Esophagus squamous epithelium (tissue), 5 donors: Measurements from ENCODE around the gene NHS. TPM values are rescaled to one million over a fixed set of nuclear protein-coding genes. Genes with fewer than 3 reads are reported as not detected.

Experiments used
- DNase-seq: peaks from one replicate; lab custom pipeline; 2025; lab: John Stamatoyannopoulos, UW
- H3K27ac ChIP-seq, 4 donors: fragments of 200-600 bp; sonication (generic); one replicate each; pipeline ENCODE4 v1.5.1; 2016 to 2019; ENCODE audit warnings: mild to moderate bottlenecking in 1 of 4
- H3K27me3 ChIP-seq, 4 donors: fragments of 200-600 bp; sonication (generic); 1 replicate in 3 of 4; 2 replicates in 1 of 4; pipeline versions ENCODE4 v1.5.1 to v1.6.0; 2017 to 2021; ENCODE audit warnings: antibody characterized with exemption in 1 of 4
- H3K36me3 ChIP-seq, 3 donors: fragments of 200-600 bp; sonication (generic); one replicate each; pipeline ENCODE4 v1.5.1; 2016 to 2019
- H3K4me1 ChIP-seq, 3 donors: fragments of 200-600 bp; sonication (generic); one replicate each; pipeline ENCODE4 v1.5.1; 2017 to 2019
- H3K4me3 ChIP-seq, 4 donors: fragments of 200-600 bp; sonication (generic); 1 replicate in 3 of 4; 2 replicates in 1 of 4; pipeline ENCODE4 v1.5.1; 2016 to 2019; ENCODE audit warnings: mild to moderate bottlenecking in 2 of 4, moderate library complexity in 1 of 4
- H3K9me3 ChIP-seq, 3 donors: fragments of 200-600 bp; sonication (generic); one replicate each; pipeline ENCODE4 v1.5.1; 2016 to 2019
- CTCF ChIP-seq, 6 experiments: fragments of 450-650 bp in 4 of 6; fragments of 200-600 bp in 2 of 6; sonication (generic) in 2 of 6; IDR thresholded peaks; one replicate each; pipeline ENCODE4 v1.5.1; 2016 to 2019; ENCODE audit warnings: antibody characterized with exemption in 6 of 6, mild to moderate bottlenecking in 4 of 6, moderate library complexity in 4 of 6
- POLR2A ChIP-seq, 4 donors: fragments of 450-650 bp; IDR thresholded peaks; one replicate each; pipeline ENCODE4 v1.6.1; 2017; ENCODE audit warnings: antibody characterized with exemption in 4 of 4, mild to moderate bottlenecking in 4 of 4, moderate library complexity in 3 of 4
- WGBS, 2 donors: methylation state at CpG; one replicate each; pipeline ENCODE4 v1.1.5; 2018; 5-methylcytosine and 5-hydroxymethylcytosine counted together
- intact Hi-C: fragments of 100-400 bp; cut with DNase I; formaldehyde crosslinking; loops from one replicate; pipeline ENCODE4 v1.15.0; 2022
- total RNA-seq, 4 donors: library from RNA; depleted of rRNA; stranded (reverse); fragments of >200 nt; gene quantifications; one replicate each; pipeline ENCODE4 v1.1.0, GENCODE V29; 2016
- donor health status: DM: yes; HTN: yes; CAD: no.

Gene NHS
- total RNA-seq, 4 donors from 2014 or later: 1.2 to 3.4 (median 2.6) TPM

GRCh38 chrX:17597836-17598439 lies 222.9 kb downstream of the NHS start:
- H3K4me3 ChIP-seq: no peak overlapping the region
- intact Hi-C loops: no loop called here
- 33 to 37% methylated on average over 5 of the region's 6 CpGs for WGBS, 2 donors
- no peak for TF ChIP-seq POLR2A (IDR thresholded peaks at IDR 0.05)
- TF ChIP-seq CTCF (IDR thresholded peaks at IDR 0.05): no peak
- H3K27ac ChIP-seq: peak overlapping the region; percentile 14 to 64 (median 36)
- H3K9me3 ChIP-seq: no peaks in the 10 kb centered on the region
- H3K27me3 ChIP-seq: no peaks in the 10 kb centered on the region
- no peak for DNase-seq
- no peaks in the 10 kb centered on the region for H3K36me3 ChIP-seq
- peaks cover 0 to 20% (median 10%) of the 10 kb centered on the region in 3 donors for H3K4me1 ChIP-seq

- H3K36me3 ChIP-seq: no peaks in the 10 kb centered on the region
- no peak for DNase-seq
- no peaks in the 10 kb centered on the region for H3K9me3 ChIP-seq
- H3K4me1 ChIP-seq: peaks cover 0 to 11% (median 10%) of the 10 kb centered on the region in 3 donors
- intact Hi-C loops: no loop called here
- WGBS, 2 donors: 51 to 63% methylated on average over 4 to 6 of the region's 6 CpGs
- H3K27me3 ChIP-seq: no peaks in the 10 kb centered on the region
- H3K27ac ChIP-seq: no peak overlapping the region
- TF ChIP-seq CTCF (IDR thresholded peaks at IDR 0.05) (no peak), POLR2A (IDR thresholded peaks at IDR 0.05) (no peak)
- no peak overlapping the region for H3K4me3 ChIP-seq
Measured at GRCh38 chrX:17601441-17602200, 226.6 kb downstream of the NHS start.

- TF ChIP-seq CTCF (IDR thresholded peaks at IDR 0.05): no peak
- TF ChIP-seq POLR2A (IDR thresholded peaks at IDR 0.05): no peak
Measured at GRCh38 chrX:17602245-17602644, 227.2 kb downstream of the NHS start.

GRCh38 chrX:17603196-17603595 lies 228.2 kb downstream of the NHS start:
- no peak for TF ChIP-seq POLR2A (IDR thresholded peaks at IDR 0.05)
- no peak for TF ChIP-seq CTCF (IDR thresholded peaks at IDR 0.05)
- intact Hi-C loops: no loop called here
- Histone ChIP-seq H3K4me3 (no peak overlapping the region), H3K9me3 (no peaks in the 10 kb centered on the region), H3K36me3 (no peaks in the 10 kb centered on the region), H3K4me1 (peaks cover 0 to 3% (median 3%) of the 10 kb centered on the region in 3 donors), H3K27ac (no peak overlapping the region), H3K27me3 (no peaks in the 10 kb centered on the region)
- WGBS, 2 donors: 25 to 59% methylated on average over 3 of the region's 3 CpGs
- no peak for DNase-seq

More at GRCh38 chrX:17602245-17602644, 227.2 kb downstream of the NHS start:
- H3K36me3 ChIP-seq: no peaks in the 10 kb centered on the region
- no peak overlapping the region for H3K27ac ChIP-seq
- H3K27me3 ChIP-seq: no peaks in the 10 kb centered on the region
- DNase-seq: no peak
- intact Hi-C loops: no loop called here
- no peaks in the 10 kb centered on the region for H3K9me3 ChIP-seq
- peaks cover 0 to 11% (median 10%) of the 10 kb centered on the region in 3 donors for H3K4me1 ChIP-seq
- H3K4me3 ChIP-seq: no peak overlapping the region

DNA sequence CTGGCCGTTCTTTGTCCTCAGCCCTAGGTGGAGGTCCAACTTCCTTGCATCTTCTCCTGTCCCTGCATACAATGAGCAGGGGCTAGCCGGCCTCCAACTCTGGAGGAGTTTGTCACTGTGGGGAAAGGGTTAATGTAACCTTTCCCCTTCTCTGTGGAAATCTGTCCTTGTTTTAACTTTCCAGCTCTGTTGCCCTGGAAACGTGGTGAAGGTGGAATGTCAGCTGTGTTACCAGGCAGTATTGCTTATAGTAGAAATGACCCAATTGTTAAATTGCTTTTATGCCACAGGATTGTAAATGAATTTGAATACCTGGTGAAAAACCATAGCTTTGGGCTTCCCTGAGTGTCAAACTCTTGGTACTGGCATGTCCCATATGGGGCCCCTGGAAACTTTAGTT lies 230.7 kb downstream of the NHS start:
- no peak for DNase-seq
- TF ChIP-seq POLR2A (IDR thresholded peaks at IDR 0.05): no peak
- TF ChIP-seq CTCF (IDR thresholded peaks at IDR 0.05): no peak
- 77 to 100% methylated on average over 1 to 3 of the region's 3 CpGs for WGBS, 2 donors
- Histone ChIP-seq H3K27me3 (no peaks in the 10 kb centered on the region), H3K36me3 (no peaks in the 10 kb centered on the region), H3K9me3 (no peaks in the 10 kb centered on the region), H3K4me1 (no peaks in the 10 kb centered on the region), H3K4me3 (no peak overlapping the region), H3K27ac (no peak overlapping the region)
- intact Hi-C loops: no loop called here
